Muscle layer of colon (tissue), 2 donors: Measurements from ENCODE around the gene ANXA11.

Experiments
- H3K27ac ChIP-seq: one replicate; pipeline ENCODE4 v1.7.0; 2013; ENCODE audit warnings: low read depth, mild to moderate bottlenecking, low read length, moderate library complexity
- H3K27me3 ChIP-seq, 2 donors: one replicate each; pipeline ENCODE4 v1.7.0; 2013; ENCODE audit warnings: low read length in 2 of 2, mild to moderate bottlenecking in 2 of 2; ENCODE audit not compliant: insufficient read depth in 2 of 2, control insufficient read depth in 1 of 2
- H3K36me3 ChIP-seq: one replicate; pipeline ENCODE4 v1.7.0; 2013; ENCODE audit warnings: mild to moderate bottlenecking, low read length; ENCODE audit not compliant: insufficient read depth
- H3K4me1 ChIP-seq: one replicate; pipeline ENCODE4 v1.7.0; 2013; ENCODE audit warnings: mild to moderate bottlenecking, low read length; ENCODE audit not compliant: insufficient read depth
- H3K4me3 ChIP-seq, 2 donors: one replicate each; pipeline ENCODE4 v1.7.0; 2013; ENCODE audit warnings: low read length in 2 of 2, low read depth in 1 of 2, mild to moderate bottlenecking in 1 of 2, moderate library complexity in 1 of 2
- H3K9ac ChIP-seq: one replicate; pipeline ENCODE4 v1.7.0; 2013; ENCODE audit warnings: low read length
- H3K9me3 ChIP-seq: one replicate; pipeline ENCODE4 v1.7.0; 2013; ENCODE audit warnings: mild to moderate bottlenecking, low read length
- donor health status: abdominal sarcoma.
- donor health status: Adenocarcinoma of cecum.

The ANXA11 gene

GRCh38 chr10:80159166-80159873, 46.0 kb downstream of the ANXA11 start:
- Histone ChIP-seq H3K9me3 (no peaks in the 10 kb centered on the region), H3K27me3 (no peaks in the 10 kb centered on the region), H3K9ac (no peak overlapping the region), H3K27ac (peak overlapping the region; percentile 85), H3K4me3 (no peak overlapping the region), H3K36me3 (peaks cover 94% of the 10 kb centered on the region), H3K4me1 (peaks cover 44% of the 10 kb centered on the region)

GRCh38 chr10:80158598-80159127, 46.7 kb downstream of the ANXA11 start:
- Histone ChIP-seq H3K9ac (no peak overlapping the region), H3K4me3 (no peak overlapping the region), H3K27ac (peak overlapping the region; percentile 85), H3K27me3 (no peaks in the 10 kb centered on the region), H3K36me3 (peaks cover 89% of the 10 kb centered on the region), H3K4me1 (peaks cover 37% of the 10 kb centered on the region), H3K9me3 (no peaks in the 10 kb centered on the region)

GRCh38 chr10:80158126-80158525, 47.2 kb downstream of the ANXA11 start:
- no peak overlapping the region for H3K4me3 ChIP-seq
- H3K36me3 ChIP-seq: peaks cover 89% of the 10 kb centered on the region
- H3K9me3 ChIP-seq: no peaks in the 10 kb centered on the region
- no peak overlapping the region for H3K9ac ChIP-seq
- peaks cover 32% of the 10 kb centered on the region for H3K4me1 ChIP-seq
- no peaks in the 10 kb centered on the region for H3K27me3 ChIP-seq
- peak overlapping the region; percentile 85 for H3K27ac ChIP-seq

GRCh38 chr10:80157561-80157960, 47.8 kb downstream of the ANXA11 start:
- peaks cover 32% of the 10 kb centered on the region for H3K4me1 ChIP-seq
- H3K4me3 ChIP-seq: no peak overlapping the region
- no peaks in the 10 kb centered on the region for H3K27me3 ChIP-seq
- no peak overlapping the region for H3K9ac ChIP-seq
- H3K27ac ChIP-seq: no peak overlapping the region
- peaks cover 88% of the 10 kb centered on the region for H3K36me3 ChIP-seq
- no peaks in the 10 kb centered on the region for H3K9me3 ChIP-seq

GRCh38 chr10:80156216-80156615, 49.1 kb downstream of the ANXA11 start:
- H3K27ac ChIP-seq: peak overlapping the region; percentile 37
- no peaks in the 10 kb centered on the region for H3K27me3 ChIP-seq
- H3K4me1 ChIP-seq: peaks cover 32% of the 10 kb centered on the region
- H3K9ac ChIP-seq: no peak overlapping the region
- H3K36me3 ChIP-seq: peaks cover 83% of the 10 kb centered on the region
- no peaks in the 10 kb centered on the region for H3K9me3 ChIP-seq
- H3K4me3 ChIP-seq: no peak overlapping the region

- Histone ChIP-seq H3K9ac (no peak overlapping the region), H3K36me3 (peaks cover 78% of the 10 kb centered on the region), H3K27ac (peak overlapping the region; percentile 37), H3K9me3 (no peaks in the 10 kb centered on the region), H3K4me1 (peaks cover 32% of the 10 kb centered on the region), H3K27me3 (no peaks in the 10 kb centered on the region), H3K4me3 (no peak overlapping the region)
These were observed 49.6 kb downstream of the ANXA11 start for GRCh38 chr10:80155696-80156215.

- Histone ChIP-seq H3K36me3 (peaks cover 73% of the 10 kb centered on the region), H3K27me3 (no peaks in the 10 kb centered on the region), H3K9me3 (no peaks in the 10 kb centered on the region), H3K4me3 (no peak overlapping the region), H3K9ac (no peak overlapping the region), H3K27ac (peak overlapping the region; percentile 37), H3K4me1 (peaks cover 32% of the 10 kb centered on the region)
These were observed 50.2 kb downstream of the ANXA11 start for GRCh38 chr10:80154978-80155695.

GRCh38 chr10:80154626-80154977, 50.7 kb downstream of the ANXA11 start:
- Histone ChIP-seq H3K9ac (no peak overlapping the region), H3K9me3 (no peaks in the 10 kb centered on the region), H3K4me3 (no peak overlapping the region)

GRCh38 chr10:80153460-80153859, 51.9 kb downstream of the ANXA11 start:
- peaks cover 65% of the 10 kb centered on the region for H3K36me3 ChIP-seq
- H3K4me3 ChIP-seq: no peak overlapping the region
- no peak overlapping the region for H3K27ac ChIP-seq
- no peak overlapping the region for H3K9ac ChIP-seq
- H3K9me3 ChIP-seq: no peaks in the 10 kb centered on the region
- H3K27me3 ChIP-seq: no peaks in the 10 kb centered on the region
- peaks cover 16% of the 10 kb centered on the region for H3K4me1 ChIP-seq

More at GRCh38 chr10:80154626-80154977, 50.7 kb downstream of the ANXA11 start:
- peaks cover 68% of the 10 kb centered on the region for H3K36me3 ChIP-seq
- no peaks in the 10 kb centered on the region for H3K27me3 ChIP-seq
- H3K4me1 ChIP-seq: peaks cover 27% of the 10 kb centered on the region
- H3K27ac ChIP-seq: no peak overlapping the region

- Histone ChIP-seq H3K9me3 (no peaks in the 10 kb centered on the region), H3K4me1 (peaks cover 9% of the 10 kb centered on the region), H3K27me3 (no peaks in the 10 kb centered on the region), H3K4me3 (no peak overlapping the region), H3K9ac (no peak overlapping the region), H3K36me3 (peaks cover 60% of the 10 kb centered on the region), H3K27ac (no peak overlapping the region)
These were observed 52.5 kb downstream of the ANXA11 start for GRCh38 chr10:80152820-80153219.

- Histone ChIP-seq H3K36me3 (peaks cover 34% of the 10 kb centered on the region), H3K9me3 (no peaks in the 10 kb centered on the region), H3K9ac (no peak overlapping the region), H3K4me1 (no peaks in the 10 kb centered on the region), H3K27me3 (no peaks in the 10 kb centered on the region), H3K27ac (no peak overlapping the region), H3K4me3 (no peak overlapping the region)
These were observed 55.2 kb downstream of the ANXA11 start for GRCh38 chr10:80150172-80150571.
